GM19099 (cell line): ENCODE measurements around the gene AIG1.

ENCODE experiments used
- POLR2A ChIP-seq: IDR thresholded peaks from 3 replicates; pipeline ENCODE4 v1.6.1; 2011; ENCODE audit warnings: low read depth; ENCODE audit not compliant: insufficient read length; ENCODE audit errors: extremely low read depth

The AIG1 gene

GRCh38 chr6:143372199-143372882, 311.7 kb downstream of the AIG1 start:
- TF ChIP-seq POLR2A = no peak

- no peak for TF ChIP-seq POLR2A
These were observed 313.3 kb downstream of the AIG1 start for GRCh38 chr6:143374014-143374413.

- no peak for TF ChIP-seq POLR2A
These were observed 314.4 kb downstream of the AIG1 start for GRCh38 chr6:143375022-143375585.

- no peak for TF ChIP-seq POLR2A
These were observed 315.7 kb downstream of the AIG1 start for GRCh38 chr6:143376375-143376774.

GRCh38 chr6:143376861-143377260, 316.2 kb downstream of the AIG1 start:
- TF ChIP-seq POLR2A = no peak

- TF ChIP-seq POLR2A = no peak
These were observed 324.9 kb downstream of the AIG1 start for GRCh38 chr6:143385636-143386035.

- TF ChIP-seq POLR2A = no peak
These were observed 329.6 kb downstream of the AIG1 start for GRCh38 chr6:143390278-143390677.
